NCI-H1694 treated with DMSO at 0.1 percent for 48 hours (cell line): Measurements from ENCODE around the gene TAC3.
"Not testable (repeated sequence)": the region's sequence is repeated elsewhere in the genome, so short reads cannot be mapped to it uniquely, and the experiment has no call there.

Experiments
- DNase-seq: peaks from one replicate; lab custom pipeline; 2025; lab: John Stamatoyannopoulos, UW

Gene TAC3

GRCh38 chr12:57033431-57033830, 17.1 kb upstream of the TAC3 start:
- no peak for DNase-seq

GRCh38 chr12:57031789-57032188, 15.5 kb upstream of the TAC3 start:
- no peak for DNase-seq

- DNase-seq, result peak; percentile 49
Measured at GRCh38 chr12:57031138-57031725, 14.9 kb upstream of the TAC3 start.

GRCh38 chr12:57029457-57029856, 13.1 kb upstream of the TAC3 start:
- peak; percentile 47 for DNase-seq

DNA sequence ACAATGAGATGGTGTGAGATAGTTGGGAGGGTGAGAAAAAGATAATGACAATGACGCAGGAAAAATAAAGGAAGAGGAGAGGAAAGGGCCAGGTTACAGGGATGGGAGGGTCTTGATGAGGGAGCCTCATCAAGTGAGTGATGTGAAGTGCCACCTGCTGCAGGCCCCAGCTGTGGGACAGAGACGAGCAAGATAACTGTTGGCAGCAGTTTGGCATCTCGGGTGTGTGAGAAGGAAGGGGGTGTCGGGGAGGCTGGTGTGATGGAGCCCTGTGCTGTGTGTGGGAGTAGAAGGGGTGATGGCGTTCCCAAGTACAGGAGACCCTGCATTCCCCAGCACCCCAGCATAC, 11.4 kb upstream of the TAC3 start:
- peak; percentile 48 for DNase-seq

DNA sequence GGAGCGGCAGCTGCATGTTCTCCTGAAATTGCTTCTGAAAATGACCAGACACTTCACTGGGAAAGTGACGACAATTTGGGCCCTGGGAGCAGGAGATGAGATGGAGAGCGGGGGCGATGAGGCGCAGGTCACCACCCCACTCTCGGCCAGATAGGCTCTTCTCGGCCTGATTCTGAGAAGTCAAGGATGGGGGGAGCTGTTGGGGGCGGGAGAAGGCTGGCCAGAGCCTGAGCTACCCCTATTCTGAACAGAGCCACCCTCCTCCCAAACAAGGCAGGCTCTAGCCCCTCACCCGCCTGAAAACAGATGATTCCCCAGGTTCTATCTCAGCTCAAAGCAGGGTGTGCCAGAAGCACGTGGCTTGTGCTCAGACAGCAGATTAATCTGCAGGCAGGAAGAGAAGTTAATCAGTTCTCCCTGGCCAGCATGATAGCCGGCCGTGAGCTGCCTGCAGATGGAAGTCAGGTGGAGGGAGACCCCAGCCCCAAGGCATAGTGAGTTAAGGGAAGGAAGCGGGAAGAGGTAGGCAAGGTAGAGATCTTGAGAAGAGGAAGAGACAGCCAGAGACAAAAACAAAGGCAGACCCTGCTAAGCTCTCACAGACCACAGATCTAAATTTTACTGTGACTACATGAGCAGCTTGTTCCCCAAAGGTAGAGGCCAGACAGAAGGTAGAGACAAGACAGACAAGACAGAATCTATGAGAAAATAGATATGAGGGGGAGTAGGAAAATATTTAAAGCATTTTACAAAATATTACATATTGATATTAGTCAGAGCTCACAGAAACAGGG, 10.9 kb upstream of the TAC3 start:
- peak; percentile 50 for DNase-seq

DNA sequence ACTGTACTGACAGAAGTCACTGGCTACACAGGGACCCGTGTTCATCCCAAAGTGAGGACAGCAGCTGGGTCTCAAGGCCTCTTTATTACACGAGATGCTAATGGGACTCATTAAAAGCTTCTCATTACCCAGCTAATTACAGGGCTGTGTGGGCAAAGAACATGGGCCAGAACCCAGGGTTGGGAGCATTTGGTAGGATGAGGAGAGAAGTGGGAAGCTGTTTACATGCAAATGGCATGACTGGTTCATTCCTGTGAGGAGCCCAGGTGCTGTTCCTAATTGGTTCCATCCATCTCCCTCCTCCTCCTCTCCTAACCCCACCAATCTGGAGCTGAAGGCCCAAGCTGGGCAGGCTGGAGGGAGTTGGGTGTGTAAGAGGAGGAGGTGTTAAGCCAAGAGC, 8.9 kb upstream of the TAC3 start:
- DNase-seq, result no peak

- DNase-seq, result not testable (repeated sequence)
Measured at GRCh38 chr12:57022324-57022723, 6.0 kb upstream of the TAC3 start.

DNA sequence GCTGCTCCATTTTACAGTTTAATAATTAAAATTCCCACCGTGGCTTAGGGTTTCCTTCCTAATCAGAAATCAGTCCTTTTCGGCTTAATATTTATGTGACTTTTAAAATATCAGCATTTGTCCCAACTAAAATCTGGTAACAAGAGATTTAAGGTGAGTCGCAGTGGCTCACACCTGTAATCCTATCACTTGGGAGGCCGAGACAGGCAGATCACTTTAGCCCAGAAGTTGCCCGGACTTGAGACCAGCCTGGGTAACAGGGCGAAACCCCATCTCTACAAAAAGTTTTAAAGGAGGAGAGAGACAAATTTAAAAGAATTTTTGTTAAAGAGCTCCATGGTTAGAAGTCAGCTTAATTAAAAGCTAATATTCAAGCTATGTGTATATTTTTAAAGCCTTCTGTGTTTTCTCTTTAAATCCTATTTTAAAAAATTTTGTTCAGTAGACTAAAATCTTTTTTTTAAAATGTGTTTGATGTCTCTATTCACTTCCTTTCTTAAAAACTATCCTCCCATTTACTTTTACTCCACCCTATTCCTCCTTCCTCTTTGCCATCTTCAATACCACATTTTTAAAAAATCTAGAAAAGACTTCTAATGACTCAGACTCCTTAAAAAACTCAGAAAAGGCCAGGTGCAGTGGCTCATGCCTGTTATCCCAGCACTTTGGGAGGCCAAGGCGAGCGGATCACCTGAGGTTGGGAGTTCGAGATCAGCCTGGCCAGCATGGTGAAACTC, 3.8 kb upstream of the TAC3 start:
- no peak for DNase-seq

- no peak for DNase-seq
Measured at GRCh38 chr12:57018906-57019305, 2.6 kb upstream of the TAC3 start.

DNA sequence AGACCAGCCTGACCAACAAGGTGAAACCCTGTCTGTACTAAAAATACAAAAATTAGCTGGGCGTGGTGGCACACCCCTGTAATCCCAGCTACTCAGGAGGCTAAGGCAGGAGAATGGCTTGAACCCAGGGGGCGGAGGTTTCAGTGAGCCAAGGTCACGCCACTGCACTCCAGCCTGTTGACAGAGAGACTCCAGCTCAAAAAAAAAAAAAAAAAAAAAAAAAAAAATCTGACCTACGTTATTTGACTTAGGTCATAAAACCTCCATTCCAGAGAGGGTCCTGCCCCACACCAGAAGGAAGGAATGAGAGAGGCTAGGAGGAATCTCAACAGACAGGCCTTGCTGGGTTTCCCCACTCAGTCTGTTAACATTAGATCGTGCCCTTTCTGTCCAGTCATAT, 2.0 kb upstream of the TAC3 start:
- not testable (repeated sequence) for DNase-seq

GRCh38 chr12:57012600-57013465, 3.5 kb downstream of the TAC3 start:
- no peak for DNase-seq

DNA sequence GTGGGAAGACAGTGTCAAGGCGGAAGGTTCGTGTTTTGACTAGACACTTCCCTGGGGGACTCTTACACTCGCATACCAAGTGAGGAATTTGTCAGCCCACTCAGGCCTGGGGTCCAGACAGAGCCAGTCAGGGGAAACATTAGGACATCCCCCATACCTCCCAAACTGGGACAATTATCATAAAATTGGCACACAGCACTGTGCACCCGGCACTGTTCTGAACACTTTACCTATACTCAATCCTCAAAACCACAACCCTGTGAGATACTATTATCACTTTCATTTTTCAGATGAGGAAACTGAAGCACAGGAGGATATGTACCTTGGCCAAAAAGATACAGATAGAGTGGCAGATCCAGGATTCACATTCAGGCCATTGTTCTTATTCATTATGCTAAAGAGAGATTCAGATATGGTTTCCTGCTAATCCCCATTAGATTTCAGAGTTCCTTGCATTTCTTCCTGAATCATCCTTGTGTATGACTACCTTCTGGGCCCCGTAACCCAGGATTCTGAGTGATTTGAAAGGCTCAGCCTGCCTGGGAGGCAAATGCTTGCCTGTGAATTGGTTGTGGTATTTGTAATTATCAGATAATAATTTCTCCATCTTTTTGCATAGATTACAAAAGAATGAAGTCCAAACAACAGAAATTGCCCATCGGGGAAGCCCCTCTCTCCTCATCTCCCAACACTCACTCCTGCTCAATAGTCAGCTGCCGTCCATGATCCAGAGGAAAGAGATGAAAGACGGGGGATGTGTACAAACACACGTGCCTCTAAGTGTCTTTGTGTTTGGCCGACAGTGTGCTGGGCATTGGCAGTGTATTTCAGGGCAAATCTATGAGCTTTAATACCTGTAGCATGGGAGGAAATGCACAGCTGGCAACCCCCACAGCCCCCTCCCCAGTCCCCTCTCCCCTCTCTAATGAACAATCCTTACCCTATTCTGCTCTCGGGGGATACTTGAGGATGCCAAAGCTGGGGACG, 4.6 kb downstream of the TAC3 start:
- no peak for DNase-seq

DNA sequence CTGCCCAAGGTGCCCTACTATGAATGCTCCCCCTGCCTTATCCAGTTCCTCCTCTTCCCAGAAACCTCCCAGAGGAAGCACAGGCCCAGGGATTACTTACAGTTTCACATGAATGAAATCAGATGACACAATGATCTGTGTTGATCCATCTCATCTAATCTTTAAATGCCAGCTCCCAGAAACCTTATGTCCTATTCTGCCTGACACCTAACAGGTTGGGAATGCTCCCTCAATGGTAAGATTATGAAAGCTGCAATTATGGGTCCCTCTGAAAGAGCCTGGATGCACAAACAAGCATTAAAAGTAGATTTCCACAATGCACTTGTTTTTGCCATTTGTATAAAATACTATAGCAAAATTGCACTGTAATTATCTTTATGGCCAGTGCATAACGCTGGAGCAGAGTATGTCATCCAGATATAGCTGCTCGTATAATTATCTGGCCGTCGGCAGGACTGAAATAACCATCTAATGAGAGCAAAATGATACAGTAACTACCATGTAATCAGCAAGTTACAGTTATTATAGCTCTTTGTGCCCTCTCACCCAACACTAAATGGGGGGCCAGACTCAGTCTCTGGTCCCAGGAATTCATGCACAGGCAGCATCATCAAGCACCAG, 5.6 kb downstream of the TAC3 start:
- no peak for DNase-seq

GRCh38 chr12:57009949-57010626, 6.2 kb downstream of the TAC3 start:
- no peak for DNase-seq

DNA sequence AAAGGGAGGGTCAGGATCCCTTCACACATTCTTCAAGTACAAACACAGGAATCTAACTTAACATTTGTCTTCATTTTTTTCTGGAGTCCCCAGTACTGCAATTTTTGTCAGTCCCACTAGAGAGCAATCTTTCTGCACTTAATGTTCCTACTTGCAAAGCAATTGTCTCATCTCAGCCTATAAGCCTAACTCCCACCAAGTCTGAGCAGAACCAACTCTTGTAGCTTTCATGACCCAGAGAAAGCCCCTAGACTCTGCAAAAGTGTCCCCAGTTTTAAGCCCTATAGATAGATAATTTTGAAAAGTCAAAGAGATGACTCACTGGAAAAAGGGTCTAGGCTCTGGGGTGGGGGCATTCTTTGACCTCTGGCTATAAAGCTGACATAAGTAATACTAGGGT, 8.2 kb downstream of the TAC3 start:
- DNase-seq, result peak; percentile 86

- no peak for DNase-seq
Measured at GRCh38 chr12:57006809-57007475, 9.4 kb downstream of the TAC3 start.

GRCh38 chr12:57005980-57006808, 10.1 kb downstream of the TAC3 start, which contains the start of gene ZBTB39:
TSS of gene ZBTB39 (minus strand) at chr12:57006546. CDS start at chr12:57004917, 1,629 bp downstream.
- DNase-seq, result no peak
